ENCODE results near the gene CACNA1G.

CACNA1G gene

DNA sequence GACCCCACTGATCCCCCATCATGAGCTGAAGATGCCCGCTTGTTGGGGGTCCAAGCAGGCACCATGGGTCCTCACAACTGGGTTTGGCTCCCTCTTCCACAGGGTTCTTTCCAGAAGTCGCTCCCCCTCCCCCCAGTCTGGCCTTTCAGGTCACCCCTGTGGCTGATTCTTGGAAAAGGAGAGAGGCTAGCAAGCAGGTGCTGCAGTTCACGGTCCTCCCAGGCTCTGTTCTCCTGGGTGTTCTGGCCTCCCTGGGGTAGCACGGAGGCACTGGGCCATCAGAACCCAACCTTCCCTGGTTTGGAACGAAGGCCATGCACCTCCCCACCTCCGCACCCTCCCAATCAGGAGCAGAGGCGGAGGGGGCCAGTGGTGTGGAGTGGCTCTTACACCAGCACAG, 18.9 kb downstream of the CACNA1G start:
- peaks cover 7% of the 10 kb centered on the region for H3K27me3 ChIP-seq (replicated peaks)
- no peak for DNase-seq
- in situ Hi-C loops (cut with HindIII; ENCODE audit: low pct_ligation_motif_present, low sequenced_read_pairs): no loop called here

DNA sequence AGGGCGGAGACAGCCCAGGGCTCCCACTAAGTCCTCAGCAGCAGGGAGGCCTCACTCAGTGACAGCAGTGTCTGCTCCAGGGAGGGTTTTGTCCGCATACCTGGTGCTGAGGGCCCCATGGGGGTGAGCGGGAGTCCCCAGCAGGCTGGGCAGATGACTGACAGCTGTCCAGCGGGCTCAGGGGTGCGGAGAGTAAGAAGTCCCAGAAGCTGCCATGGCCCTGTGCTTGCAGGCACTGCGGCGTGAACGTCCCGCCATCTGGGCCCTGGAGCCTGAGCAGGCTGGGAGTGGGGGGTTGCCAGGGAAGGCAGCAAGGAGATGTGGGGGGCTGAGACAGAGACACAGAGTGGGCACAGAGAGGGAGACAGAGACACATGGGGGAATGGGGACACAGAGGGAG, 20.1 kb downstream of the CACNA1G start:
- Histone ChIP-seq H3K27ac (no peak overlapping the region), H3K4me3 (ENCODE audit: low read depth, low read length) (no peak overlapping the region), H3K36me3 (replicated peaks) (no peaks in the 10 kb centered on the region), H3K27me3 (replicated peaks) (peaks cover 12% of the 10 kb centered on the region)
- in situ Hi-C loops (cut with HindIII; ENCODE audit: low pct_ligation_motif_present, low sequenced_read_pairs): no loop called here
- TF ChIP-seq, protein P1, sequence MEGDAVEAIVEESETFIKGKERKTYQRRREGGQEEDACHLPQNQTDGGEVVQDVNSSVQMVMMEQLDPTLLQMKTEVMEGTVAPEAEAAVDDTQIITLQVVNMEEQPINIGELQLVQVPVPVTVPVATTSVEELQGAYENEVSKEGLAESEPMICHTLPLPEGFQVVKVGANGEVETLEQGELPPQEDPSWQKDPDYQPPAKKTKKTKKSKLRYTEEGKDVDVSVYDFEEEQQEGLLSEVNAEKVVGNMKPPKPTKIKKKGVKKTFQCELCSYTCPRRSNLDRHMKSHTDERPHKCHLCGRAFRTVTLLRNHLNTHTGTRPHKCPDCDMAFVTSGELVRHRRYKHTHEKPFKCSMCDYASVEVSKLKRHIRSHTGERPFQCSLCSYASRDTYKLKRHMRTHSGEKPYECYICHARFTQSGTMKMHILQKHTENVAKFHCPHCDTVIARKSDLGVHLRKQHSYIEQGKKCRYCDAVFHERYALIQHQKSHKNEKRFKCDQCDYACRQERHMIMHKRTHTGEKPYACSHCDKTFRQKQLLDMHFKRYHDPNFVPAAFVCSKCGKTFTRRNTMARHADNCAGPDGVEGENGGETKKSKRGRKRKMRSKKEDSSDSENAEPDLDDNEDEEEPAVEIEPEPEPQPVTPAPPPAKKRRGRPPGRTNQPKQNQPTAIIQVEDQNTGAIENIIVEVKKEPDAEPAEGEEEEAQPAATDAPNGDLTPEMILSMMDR (IDR thresholded peaks at IDR 0.05; ENCODE audit: low read depth, low read length, missing control alignments): no peak
- no peak for DNase-seq

More for the DNA sequence above, 18.9 kb downstream of the CACNA1G start:
- no peaks in the 10 kb centered on the region for H3K36me3 ChIP-seq (replicated peaks)
- H3K4me3 ChIP-seq (ENCODE audit: low read depth, low read length): no peak overlapping the region
- TF ChIP-seq, protein P1 (IDR thresholded peaks at IDR 0.05; ENCODE audit: low read depth, low read length, missing control alignments): no peak
- no peak overlapping the region for H3K27ac ChIP-seq

DNA sequence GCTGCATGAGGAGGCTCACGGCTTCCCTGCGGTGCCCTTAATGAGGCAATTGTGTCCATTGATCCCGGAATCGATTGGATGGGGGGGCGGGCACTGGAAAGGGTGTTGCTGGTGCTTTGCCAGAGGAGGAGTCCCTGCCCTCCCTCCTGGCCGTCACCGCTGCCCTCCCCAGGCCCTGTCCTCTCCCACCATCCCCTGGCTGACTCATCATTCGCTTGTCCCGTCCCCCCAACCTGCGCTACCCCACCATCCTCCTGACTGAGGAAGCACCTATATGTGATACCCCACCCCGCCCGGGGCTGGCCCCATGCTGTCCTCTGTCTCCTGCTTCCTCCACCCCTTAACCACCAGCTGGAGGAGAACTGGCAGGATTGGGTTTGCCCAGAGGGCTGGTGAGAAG, 20.8 kb downstream of the CACNA1G start:
- Histone ChIP-seq H3K4me3 (ENCODE audit: low read depth, low read length) (no peak overlapping the region), H3K36me3 (replicated peaks) (no peaks in the 10 kb centered on the region), H3K27me3 (replicated peaks) (peaks cover 12% of the 10 kb centered on the region), H3K27ac (no peak overlapping the region)
- no peak for DNase-seq
- in situ Hi-C loops (cut with HindIII; ENCODE audit: low pct_ligation_motif_present, low sequenced_read_pairs): no loop called here
- TF ChIP-seq, protein P1 (IDR thresholded peaks at IDR 0.05; ENCODE audit: low read depth, low read length, missing control alignments): no peak

DNA sequence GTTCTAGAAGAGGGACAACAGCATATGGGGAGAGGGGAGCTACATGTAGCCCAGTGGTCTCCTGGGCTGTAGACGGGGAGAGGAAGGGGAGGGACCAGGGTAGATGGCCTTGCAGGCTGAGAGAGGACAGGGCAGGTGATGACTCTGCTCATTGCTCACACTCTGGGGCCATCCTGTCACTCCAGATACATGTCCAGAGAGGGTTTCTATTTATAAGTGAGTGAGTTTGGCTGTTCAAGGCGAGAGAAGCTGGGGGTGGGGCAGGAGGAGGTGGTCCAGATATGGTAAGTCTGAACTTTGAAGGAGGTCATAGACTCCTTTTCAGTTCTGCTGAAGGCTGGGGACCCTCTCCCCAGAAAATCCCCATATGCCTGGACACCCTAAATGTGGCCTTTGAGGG, 22.2 kb downstream of the CACNA1G start:
- Histone ChIP-seq H3K36me3 (replicated peaks) (no peaks in the 10 kb centered on the region), H3K4me3 (ENCODE audit: low read depth, low read length) (no peak overlapping the region), H3K27me3 (replicated peaks) (peaks cover 12% of the 10 kb centered on the region), H3K27ac (no peak overlapping the region)
- in situ Hi-C loops (cut with HindIII; ENCODE audit: low pct_ligation_motif_present, low sequenced_read_pairs): no loop called here
- TF ChIP-seq, protein P1 (IDR thresholded peaks at IDR 0.05; ENCODE audit: low read depth, low read length, missing control alignments): no peak
- DNase-seq: no peak

GRCh38 chr17:50583641-50584040, 23.1 kb downstream of the CACNA1G start:
- H3K27me3 ChIP-seq (replicated peaks): peaks cover 12% of the 10 kb centered on the region
- H3K36me3 ChIP-seq (replicated peaks): no peaks in the 10 kb centered on the region
- H3K4me3 ChIP-seq (ENCODE audit: low read depth, low read length): no peak overlapping the region
- in situ Hi-C loops (cut with HindIII; ENCODE audit: low pct_ligation_motif_present, low sequenced_read_pairs): no loop called here
- TF ChIP-seq, protein P1 (IDR thresholded peaks at IDR 0.05; ENCODE audit: low read depth, low read length, missing control alignments): no peak
- H3K27ac ChIP-seq: no peak overlapping the region
- no peak for DNase-seq

DNA sequence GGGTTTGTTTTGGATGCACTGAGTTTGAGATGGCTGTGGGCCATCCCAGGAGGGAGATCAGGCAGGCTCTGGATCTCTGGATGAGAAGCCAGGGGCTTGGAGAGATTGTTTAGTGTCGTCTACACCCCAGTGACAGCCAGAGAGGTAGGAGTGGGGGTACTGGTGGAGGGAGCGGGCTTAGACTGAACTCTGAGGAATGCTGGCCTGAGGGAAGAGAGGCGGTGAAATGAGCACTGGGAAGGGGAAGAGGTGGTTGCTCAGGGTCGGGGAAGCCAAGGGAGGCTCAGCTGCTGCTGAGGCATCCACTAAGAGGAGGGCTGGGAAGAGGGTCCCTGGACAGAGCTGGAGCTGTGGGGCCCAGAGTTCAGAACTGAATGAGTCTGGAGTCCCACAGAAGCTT, 23.6 kb downstream of the CACNA1G start:
- DNase-seq: no peak
- Histone ChIP-seq H3K4me3 (ENCODE audit: low read depth, low read length) (no peak overlapping the region), H3K27ac (no peak overlapping the region), H3K36me3 (replicated peaks) (no peaks in the 10 kb centered on the region), H3K27me3 (replicated peaks) (peaks cover 12% of the 10 kb centered on the region)
- in situ Hi-C loops (cut with HindIII; ENCODE audit: low pct_ligation_motif_present, low sequenced_read_pairs): no loop called here
- TF ChIP-seq, protein P1 (IDR thresholded peaks at IDR 0.05; ENCODE audit: low read depth, low read length, missing control alignments): no peak

Measured in brain microvascular endothelial cell (primary cell).